H9 (cell line): Measurements from ENCODE around the gene PRR13. TPM values are rescaled to one million over a fixed set of nuclear protein-coding genes. Genes with fewer than 3 reads are reported as not detected.

Experiments
- DNase-seq: peaks from one replicate; pipeline ENCODE4 v3.0.0-alpha.2; 2017
- H2AFZ ChIP-seq: one replicate; pipeline ENCODE4 v1.6.1; 2013; ENCODE audit warnings: mild to moderate bottlenecking, low read length, control low read depth, moderate library complexity
- H2AK5ac ChIP-seq: 2 replicates; pipeline ENCODE4 v1.6.1; 2013; ENCODE audit warnings: low read length, control low read depth, mixed read lengths; ENCODE audit not compliant: insufficient read length
- H2BK120ac ChIP-seq: one replicate; pipeline ENCODE4 v1.6.1; 2013; ENCODE audit warnings: low read depth, mild to moderate bottlenecking, low read length, control low read depth, inconsistent platforms; ENCODE audit not compliant: poor library complexity, severe bottlenecking
- H2BK12ac ChIP-seq: 2 replicates; pipeline ENCODE4 v1.6.1; 2013; ENCODE audit warnings: low read length, control low read depth, mixed read lengths, low read depth; ENCODE audit not compliant: insufficient read length
- H2BK15ac ChIP-seq: 2 replicates; pipeline ENCODE4 v1.6.1; 2013; ENCODE audit warnings: low read depth, low read length, control low read depth
- H2BK20ac ChIP-seq: one replicate; pipeline ENCODE4 v1.6.1; 2013; ENCODE audit warnings: low read depth, mild to moderate bottlenecking, low read length, control low read depth, inconsistent platforms; ENCODE audit not compliant: poor library complexity, severe bottlenecking
- H2BK5ac ChIP-seq: 2 replicates; pipeline ENCODE4 v1.6.1; 2013; ENCODE audit warnings: low read length, control low read depth, mixed read lengths; ENCODE audit not compliant: insufficient read length
- H3K14ac ChIP-seq: 2 replicates; pipeline ENCODE4 v1.6.1; 2013; ENCODE audit warnings: low read length, control low read depth; ENCODE audit not compliant: insufficient read depth
- H3K18ac ChIP-seq: 2 replicates; pipeline ENCODE4 v1.6.1; 2013; ENCODE audit warnings: low read depth, mild to moderate bottlenecking, mixed read lengths, low read length, control low read depth; ENCODE audit not compliant: insufficient read length
- H3K23ac ChIP-seq: 2 replicates; pipeline ENCODE4 v1.6.1; 2013; ENCODE audit warnings: low read length, control low read depth, mixed read lengths, low read depth; ENCODE audit not compliant: insufficient read length
- H3K23me2 ChIP-seq: 2 replicates; pipeline ENCODE4 v1.6.1; 2013; ENCODE audit warnings: low read depth, mild to moderate bottlenecking, mixed read lengths, low read length, control low read depth; ENCODE audit not compliant: insufficient read length, poor library complexity, severe bottlenecking
- H3K27ac ChIP-seq: 2 replicates; pipeline ENCODE4 v1.5.1; 2013; ENCODE audit warnings: low read length, control low read depth, mixed read lengths, low read depth; ENCODE audit not compliant: insufficient read length
- H3K27me3 ChIP-seq: 2 replicates; pipeline ENCODE4 v1.6.1; 2013; ENCODE audit warnings: low read length, control low read depth, inconsistent platforms; ENCODE audit not compliant: insufficient read depth
- H3K4ac ChIP-seq: 2 replicates; pipeline ENCODE4 v1.6.1; 2013; ENCODE audit warnings: low read depth, mild to moderate bottlenecking, control low read depth, inconsistent platforms, low read length, moderate library complexity
- H3K4me1 ChIP-seq: 2 replicates; pipeline ENCODE4 v1.6.1; 2013; ENCODE audit warnings: low read length, control low read depth, inconsistent platforms; ENCODE audit not compliant: insufficient read depth
- H3K4me2 ChIP-seq: 2 replicates; pipeline ENCODE4 v1.6.1; 2013; ENCODE audit warnings: low read length, control low read depth, mixed read lengths; ENCODE audit not compliant: insufficient read length, insufficient read depth
- H3K56ac ChIP-seq: 2 replicates; pipeline ENCODE4 v1.6.1; 2013; ENCODE audit warnings: low read depth, mild to moderate bottlenecking, mixed read lengths, low read length, control low read depth; ENCODE audit not compliant: insufficient read length
- H3K79me1 ChIP-seq: 2 replicates; pipeline ENCODE4 v1.6.1; 2013; ENCODE audit warnings: low read depth, mild to moderate bottlenecking, moderate library complexity, low read length, control low read depth, inconsistent platforms; ENCODE audit not compliant: insufficient read depth, poor library complexity, severe bottlenecking
- H3K79me2 ChIP-seq: 2 replicates; pipeline ENCODE4 v1.6.1; 2013; ENCODE audit warnings: low read length, control low read depth, inconsistent platforms; ENCODE audit not compliant: insufficient read depth
- H3K9ac ChIP-seq: 2 replicates; pipeline ENCODE4 v1.6.1; 2013; ENCODE audit warnings: low read length, control low read depth, mixed read lengths; ENCODE audit not compliant: insufficient read length; ENCODE audit errors: extremely low read depth
- H3K9me3 ChIP-seq: one replicate; pipeline ENCODE4 v1.6.1; 2013; ENCODE audit warnings: low read depth, low read length, inconsistent platforms; ENCODE audit not compliant: control insufficient read depth
- H3T11ph ChIP-seq: one replicate; pipeline ENCODE4 v1.6.1; 2013; ENCODE audit warnings: mild to moderate bottlenecking, low read length, control low read depth, inconsistent platforms
- H4K20me1 ChIP-seq: one replicate; pipeline ENCODE4 v1.6.1; 2013; ENCODE audit not compliant: control insufficient read depth, insufficient read length, insufficient read depth
- H4K5ac ChIP-seq: 2 replicates; pipeline ENCODE4 v1.6.1; 2013; ENCODE audit warnings: low read depth, mild to moderate bottlenecking, mixed read lengths, low read length, control low read depth; ENCODE audit not compliant: insufficient read length
- H4K8ac ChIP-seq: replicated peaks from 2 replicates; pipeline ENCODE4 v1.6.1; 2013; ENCODE audit warnings: low read length, control low read depth, mixed read lengths, low read depth; ENCODE audit not compliant: insufficient read length
- H4K91ac ChIP-seq: 2 replicates; pipeline ENCODE4 v1.6.1; 2013; ENCODE audit warnings: low read depth, mild to moderate bottlenecking, moderate library complexity, mixed read lengths, low read length, control low read depth; ENCODE audit not compliant: insufficient read length
- H3K27ac Mint-ChIP-seq, 3 experiments: 2 replicates in 2 of 3; 3 replicates in 1 of 3; pipeline ENCODE4 v1.8.0; 2020 to 2021; ENCODE audit warnings: mixed read lengths in 3 of 3, mild to moderate bottlenecking in 1 of 3, moderate library complexity in 1 of 3
- H3K27me3 Mint-ChIP-seq: 2 replicates; pipeline ENCODE4 v1.8.0; 2021; ENCODE audit warnings: low read depth, mild to moderate bottlenecking, moderate library complexity, mixed read lengths
- H3K36me3 Mint-ChIP-seq, 3 experiments: 2 replicates in 2 of 3; 3 replicates in 1 of 3; pipeline ENCODE4 v1.8.0; 2020 to 2021; ENCODE audit warnings: low read depth in 3 of 3, mixed read lengths in 3 of 3; ENCODE audit not compliant: insufficient read depth in 1 of 3
- H3K4me1 Mint-ChIP-seq, 2 experiments: 2 replicates each; pipeline ENCODE4 v1.8.0; 2020; ENCODE audit warnings: mixed read lengths in 2 of 2
- H3K4me3 Mint-ChIP-seq, 2 experiments: 2 replicates in 1 of 2; 3 replicates in 1 of 2; pipeline ENCODE4 v1.8.0; 2020 to 2021; ENCODE audit warnings: mild to moderate bottlenecking in 2 of 2, mixed read lengths in 2 of 2, moderate library complexity in 1 of 2
- H3K9me3 Mint-ChIP-seq, 2 experiments: 2 replicates in 1 of 2; 3 replicates in 1 of 2; pipeline ENCODE4 v1.8.0; 2020; ENCODE audit warnings: mild to moderate bottlenecking in 2 of 2, mixed read lengths in 2 of 2, moderate library complexity in 1 of 2
- CTCF ChIP-seq: fragments of 200-600 bp; sonication (generic); conservative IDR thresholded peaks from 3 replicates; pipeline ENCODE4 v1.8.0; 2021; ENCODE audit warnings: antibody characterized with exemption, mild to moderate bottlenecking
- WGBS: extraction: QIAGEN DNeasy Blood & Tissue Kit; methylation state at CpG from one replicate; pipeline ENCODE4 v1.1.7; 2013; ENCODE audit warnings: missing lambda C conversion rate, low lambda C conversion rate, mixed read lengths; ENCODE audit not compliant: insufficient read length; ENCODE audit errors: extremely low coverage; 5-methylcytosine and 5-hydroxymethylcytosine counted together
- total RNA-seq: library from RNA; stranded (reverse); gene quantifications from 2 replicates; pipeline ENCODE4 v1.2.1, GENCODE V29; 2021

The PRR13 gene
- total RNA-seq, 1 experiment from 2014 or later, result 147 TPM

DNA sequence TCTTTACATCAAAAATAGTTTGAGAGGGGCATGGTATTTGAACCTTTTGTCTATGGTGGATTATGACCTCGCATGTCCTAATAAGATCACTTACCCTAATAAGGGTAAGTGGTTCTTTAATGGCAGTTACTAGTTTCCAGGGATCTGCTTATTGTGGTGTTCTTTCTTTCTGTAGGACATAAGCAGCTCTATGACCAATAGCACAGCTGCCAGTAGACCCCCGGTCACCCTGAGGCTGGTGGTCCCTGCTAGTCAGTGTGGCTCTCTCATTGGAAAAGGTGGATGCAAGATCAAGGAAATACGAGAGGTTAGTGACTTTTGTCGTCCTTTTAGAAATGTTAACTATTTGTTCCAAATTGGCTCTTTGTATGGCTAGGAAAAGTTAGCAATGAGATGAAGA is 17.6 kb downstream of the PRR13 start:
- no peak overlapping the region for H2BK12ac ChIP-seq
- no peak overlapping the region for H3K9ac ChIP-seq
- H2AFZ ChIP-seq, result no peak overlapping the region
- no peak overlapping the region for H4K5ac ChIP-seq
- H3K4me3 Mint-ChIP-seq, result no peak overlapping the region; a peak in 1 of 5 replicates
- no CpG with 5 or more reads among the region's 4 CpGs for WGBS
- 0 out of 7 replicates have a peak overlapping the region, but pooled peaks of 1 of the 3 experiments have one; percentile 14 for H3K27ac Mint-ChIP-seq
- no peaks in the 10 kb centered on the region for H3K27me3 ChIP-seq
- peaks cover 22% of the 10 kb centered on the region for H3K79me1 ChIP-seq
- H2BK20ac ChIP-seq, result no peak overlapping the region
- peaks cover 79 to 96% (median 94%) of the 10 kb centered on the region in 3 experiments for H3K36me3 Mint-ChIP-seq
- no peak overlapping the region for H4K8ac ChIP-seq
- no peaks in the 10 kb centered on the region for H3K4me1 ChIP-seq
- no peaks in the 10 kb centered on the region; a peak in 1 of 5 replicates for H3K9me3 Mint-ChIP-seq
- no peaks in the 10 kb centered on the region for H3K23me2 ChIP-seq
- H3K14ac ChIP-seq, result no peak overlapping the region
- no peak overlapping the region for H2BK15ac ChIP-seq
- no peak overlapping the region for H4K91ac ChIP-seq
- H3K9me3 ChIP-seq, result no peaks in the 10 kb centered on the region
- peaks cover 11% of the 10 kb centered on the region for H3K79me2 ChIP-seq
- H2BK120ac ChIP-seq, result no peak overlapping the region
- peaks cover 52 to 68% of the 10 kb centered on the region in 2 experiments for H3K4me1 Mint-ChIP-seq
- no peak overlapping the region for H3K56ac ChIP-seq
- H3K4me2 ChIP-seq, result no peak overlapping the region
- no peak overlapping the region for H3K18ac ChIP-seq
- no peaks in the 10 kb centered on the region for H4K20me1 ChIP-seq
- H3K27me3 Mint-ChIP-seq, result no peaks in the 10 kb centered on the region
- H2BK5ac ChIP-seq, result no peak overlapping the region
- H3K23ac ChIP-seq, result no peak overlapping the region
- H3K4ac ChIP-seq, result no peak overlapping the region
- no peak for TF ChIP-seq CTCF
- no peak overlapping the region for H3K27ac ChIP-seq
- no peak overlapping the region for H3T11ph ChIP-seq
- H2AK5ac ChIP-seq, result no peak overlapping the region
- DNase-seq, result no peak
